Uterus (tissue), 4 donors: ENCODE measurements around the gene GMPS. TPM values are rescaled to one million over a fixed set of nuclear protein-coding genes. Genes with fewer than 3 reads are reported as not detected.

Source experiments
- DNase-seq, 2 donors: peaks; one replicate each; pipeline ENCODE4 v3.0.0-alpha.2; 2019 to 2020
- H3K27ac ChIP-seq, 2 donors: fragments of 200-600 bp; sonication (generic); 1 replicate in 1 of 2; 2 replicates in 1 of 2; pipeline ENCODE4 v1.5.1; 2016 to 2018
- H3K27me3 ChIP-seq, 2 donors: fragments of 200-600 bp; sonication (generic); one replicate each; pipeline ENCODE4 v1.5.1; 2018 to 2019; ENCODE audit warnings: control low read depth in 1 of 2
- H3K36me3 ChIP-seq, 2 donors: fragments of 200-600 bp; sonication (generic); one replicate each; pipeline ENCODE4 v1.5.1; 2019; ENCODE audit warnings: control low read depth in 1 of 2
- H3K4me1 ChIP-seq, 2 donors: fragments of 200-600 bp; sonication (generic); one replicate each; pipeline ENCODE4 v1.5.1; 2018 to 2019; ENCODE audit warnings: control low read depth in 1 of 2
- H3K4me3 ChIP-seq, 2 donors: fragments of 200-600 bp; sonication (generic); 1 replicate in 1 of 2; 2 replicates in 1 of 2; pipeline ENCODE4 v1.5.1; 2018 to 2019; ENCODE audit warnings: mild to moderate bottlenecking in 1 of 2
- H3K9me3 ChIP-seq, 2 donors: fragments of 200-600 bp; sonication (generic); one replicate each; pipeline ENCODE4 v1.5.1; 2019; ENCODE audit warnings: control low read depth in 1 of 2
- CTCF ChIP-seq, 4 experiments: fragments of 200-600 bp in 2 of 4; fragments of 450-650 bp in 2 of 4; sonication (generic) in 2 of 4; IDR thresholded peaks; one replicate each; pipeline ENCODE4 v1.5.1; 2016 to 2019; ENCODE audit warnings: antibody characterized with exemption in 4 of 4, mild to moderate bottlenecking in 2 of 4, moderate library complexity in 1 of 4
- POLR2A ChIP-seq, 2 donors: fragments of 450-650 bp; IDR thresholded peaks; one replicate each; pipeline ENCODE4 v1.6.1; 2016; ENCODE audit warnings: antibody characterized with exemption in 2 of 2, mild to moderate bottlenecking in 1 of 2, moderate library complexity in 1 of 2
- intact Hi-C: fragments of 100-400 bp; cut with DNase I; formaldehyde crosslinking; loops from one replicate; pipeline ENCODE4 v1.15.1; 2023; ENCODE audit warnings: low total_unique reads
- total RNA-seq, 4 donors: library from RNA; depleted of rRNA in 3 of 4; stranded (reverse); fragments of >200 nt in 3 of 4; gene quantifications; one replicate each; pipeline versions ENCODE4 v1.1.0 to v1.2.4, GENCODE V29; 2014 to 2023
- donor health status: DM: yes; HTN: yes; CAD: no.

Gene GMPS
- total RNA-seq, 4 donors from 2014 or later: 10.5 to 71.7 (median 51.3) TPM

GRCh38 chr3:155983834-155984474, 113.5 kb downstream of the GMPS start:
- H3K4me3 ChIP-seq: no peak overlapping the region
- H3K27ac ChIP-seq: no peak overlapping the region
- no peaks in the 10 kb centered on the region for H3K27me3 ChIP-seq
- DNase-seq: no peak
- intact Hi-C loops: no loop called here
- H3K9me3 ChIP-seq: no peaks in the 10 kb centered on the region
- TF ChIP-seq POLR2A (IDR thresholded peaks at IDR 0.05) (no peak), CTCF (IDR thresholded peaks at IDR 0.05) (no peak)
- no peaks in the 10 kb centered on the region for H3K4me1 ChIP-seq
- no peaks in the 10 kb centered on the region for H3K36me3 ChIP-seq

- no peak overlapping the region for H3K27ac ChIP-seq
- DNase-seq: no peak
- H3K4me3 ChIP-seq: no peak overlapping the region
- no peaks in the 10 kb centered on the region for H3K36me3 ChIP-seq
- no peaks in the 10 kb centered on the region for H3K9me3 ChIP-seq
- H3K27me3 ChIP-seq: no peaks in the 10 kb centered on the region
- no peaks in the 10 kb centered on the region for H3K4me1 ChIP-seq
- intact Hi-C loops: no loop called here
- TF ChIP-seq CTCF (IDR thresholded peaks at IDR 0.05) (no peak), POLR2A (IDR thresholded peaks at IDR 0.05) (no peak)
These were observed 114.5 kb downstream of the GMPS start for GRCh38 chr3:155984791-155985417.

GRCh38 chr3:155989536-155989935, 119.1 kb downstream of the GMPS start:
- Histone ChIP-seq H3K4me3 (no peak overlapping the region), H3K27me3 (no peaks in the 10 kb centered on the region), H3K9me3 (no peaks in the 10 kb centered on the region), H3K27ac (no peak overlapping the region), H3K4me1 (no peaks in the 10 kb centered on the region), H3K36me3 (no peaks in the 10 kb centered on the region)
- intact Hi-C loops: no loop called here
- no peak for DNase-seq
- TF ChIP-seq CTCF (IDR thresholded peaks at IDR 0.05): no peak
- no peak for TF ChIP-seq POLR2A (IDR thresholded peaks at IDR 0.05)

GRCh38 chr3:155991212-155991611, 120.8 kb downstream of the GMPS start:
- Histone ChIP-seq H3K36me3 (no peaks in the 10 kb centered on the region), H3K4me1 (no peaks in the 10 kb centered on the region), H3K27me3 (no peaks in the 10 kb centered on the region), H3K4me3 (no peak overlapping the region), H3K9me3 (no peaks in the 10 kb centered on the region), H3K27ac (no peak overlapping the region)
- intact Hi-C loops: no loop called here
- peak in 1 of 2 donors; percentile 23 for DNase-seq
- TF ChIP-seq POLR2A (IDR thresholded peaks at IDR 0.05) (no peak), CTCF (IDR thresholded peaks at IDR 0.05) (no peak)

GRCh38 chr3:155991847-155992246, 121.4 kb downstream of the GMPS start:
- Histone ChIP-seq H3K4me3 (no peak overlapping the region), H3K9me3 (no peaks in the 10 kb centered on the region), H3K27me3 (no peaks in the 10 kb centered on the region), H3K36me3 (no peaks in the 10 kb centered on the region), H3K27ac (no peak overlapping the region), H3K4me1 (no peaks in the 10 kb centered on the region)
- intact Hi-C loops: no loop called here
- no peak for TF ChIP-seq CTCF (IDR thresholded peaks at IDR 0.05)
- no peak for TF ChIP-seq POLR2A (IDR thresholded peaks at IDR 0.05)
- no peak for DNase-seq
